ENCODE measurements around the gene RB1. TPM values are rescaled to one million over a fixed set of nuclear protein-coding genes. Genes with fewer than 3 reads are reported as not detected.
A peak's percentile ranks its signal among the peaks of the same experiment; 100 is the strongest.

RB1 gene
- 41.0 TPM for total RNA-seq
- long read RNA-seq, full-length matches to known transcripts: 34 of 55 reads
- long read RNA-seq, partial matches to known transcripts: 7 of 55 reads
- long read RNA-seq, other reads (novel, unspliced or antisense): 14 of 55 reads

GRCh38 chr13:48303359-48304142 is at the start of gene RB1:
Gene RB1, plus strand, starts transcription at chr13:48303751. Its CDS starts 162 bp downstream, at chr13:48303913.
- DNase-seq (peak; percentile 97), ATAC-seq (peak; percentile 97)
- intact Hi-C loops (cut with DNase I): no loop called here
- H3K27ac ChIP-seq: peak within 1 kb of the TSS; percentile 99
- no peaks in the 10 kb centered on the region for H3K9me3 ChIP-seq
- H3K27me3 ChIP-seq: no peaks in the 10 kb centered on the region
- peaks cover 20% of the 10 kb centered on the region for H3K4me1 ChIP-seq
- peaks cover 14% of the 10 kb centered on the region for H3K36me3 ChIP-seq
- no peak for TF ChIP-seq CTCF (IDR thresholded peaks at IDR 0.05)
- peak within 1 kb of the TSS; percentile 79 for H3K4me3 ChIP-seq

- ATAC-seq: no peak
- no peaks in the 10 kb centered on the region for H3K9me3 ChIP-seq
- no peaks in the 10 kb centered on the region for H3K27me3 ChIP-seq
- intact Hi-C loops (cut with DNase I): no loop called here
- H3K36me3 ChIP-seq: peaks cover 55% of the 10 kb centered on the region
- H3K27ac ChIP-seq: no peak overlapping the region
- no peak overlapping the region for H3K4me3 ChIP-seq
- peaks cover 32% of the 10 kb centered on the region for H3K4me1 ChIP-seq
- no peak for TF ChIP-seq CTCF (IDR thresholded peaks at IDR 0.05)
- DNase-seq: no peak
Measured at GRCh38 chr13:48253849-48254248, 49.7 kb upstream of the RB1 start.

GRCh38 chr13:48255090-48255489 is 48.5 kb upstream of the RB1 start:
- Histone ChIP-seq H3K36me3 (peaks cover 67% of the 10 kb centered on the region), H3K27ac (no peak overlapping the region), H3K9me3 (no peaks in the 10 kb centered on the region), H3K27me3 (no peaks in the 10 kb centered on the region), H3K4me3 (no peak overlapping the region), H3K4me1 (peaks cover 22% of the 10 kb centered on the region)
- DNase-seq (no peak), ATAC-seq (no peak)
- intact Hi-C loops (cut with DNase I): no loop called here
- TF ChIP-seq CTCF (IDR thresholded peaks at IDR 0.05): no peak

- no peak for ATAC-seq
- no peak overlapping the region for H3K4me3 ChIP-seq
- no peak for TF ChIP-seq CTCF (IDR thresholded peaks at IDR 0.05)
- DNase-seq: no peak
- peaks cover 15% of the 10 kb centered on the region for H3K4me1 ChIP-seq
- H3K9me3 ChIP-seq: no peaks in the 10 kb centered on the region
- H3K27ac ChIP-seq: no peak overlapping the region
- H3K36me3 ChIP-seq: peaks cover 76% of the 10 kb centered on the region
- intact Hi-C loops (cut with DNase I): no loop called here
- H3K27me3 ChIP-seq: no peaks in the 10 kb centered on the region
Measured at GRCh38 chr13:48255954-48256353, 47.6 kb upstream of the RB1 start.

- H3K4me1 ChIP-seq: no peaks in the 10 kb centered on the region
- intact Hi-C loops (cut with DNase I): no loop called here
- peaks cover 96% of the 10 kb centered on the region for H3K36me3 ChIP-seq
- no peaks in the 10 kb centered on the region for H3K27me3 ChIP-seq
- H3K27ac ChIP-seq: no peak overlapping the region
- H3K9me3 ChIP-seq: no peaks in the 10 kb centered on the region
- no peak overlapping the region for H3K4me3 ChIP-seq
- no peak for TF ChIP-seq CTCF (IDR thresholded peaks at IDR 0.05)
- DNase-seq: no peak
- no peak for ATAC-seq
Measured at GRCh38 chr13:48258002-48258401, 45.5 kb upstream of the RB1 start.

All from upper lobe of right lung (tissue), 1 donor.